Thyroid gland (tissue), 4 donors: ENCODE data around the gene DLG2. TPM values are rescaled to one million over a fixed set of nuclear protein-coding genes. Genes with fewer than 3 reads are reported as not detected.

Experiments used
- DNase-seq, 2 donors: peaks; one replicate each; pipeline ENCODE4 v3.0.0-alpha.2; 2019
- H3K27ac ChIP-seq, 3 donors: fragments of 200-600 bp; sonication (generic); 1 replicate in 2 of 3; 2 replicates in 1 of 3; pipeline ENCODE4 v1.5.1; 2016 to 2019; ENCODE audit warnings: mild to moderate bottlenecking in 1 of 3, moderate library complexity in 1 of 3
- H3K27me3 ChIP-seq: fragments of 200-600 bp; sonication (generic); one replicate; pipeline ENCODE4 v1.5.1; 2019
- H3K36me3 ChIP-seq, 2 donors: fragments of 200-600 bp; sonication (generic); one replicate each; pipeline ENCODE4 v1.5.1; 2016 to 2019
- H3K4me1 ChIP-seq, 2 donors: fragments of 200-600 bp; sonication (generic); one replicate each; pipeline ENCODE4 v1.5.1; 2017 to 2019
- H3K4me3 ChIP-seq, 3 donors: fragments of 200-600 bp; sonication (generic); replicated peaks in 1 of 3; 1 replicate in 2 of 3; 2 replicates in 1 of 3; pipeline ENCODE4 v1.5.1; 2016; ENCODE audit warnings: mild to moderate bottlenecking in 1 of 3
- H3K9me3 ChIP-seq: fragments of 200-600 bp; sonication (generic); one replicate; pipeline ENCODE4 v1.5.1; 2017
- POLR2A ChIP-seq, 2 donors: fragments of 450-650 bp; IDR thresholded peaks; one replicate each; pipeline ENCODE4 v1.6.1; 2017; ENCODE audit warnings: antibody characterized with exemption in 2 of 2, mild to moderate bottlenecking in 2 of 2, moderate library complexity in 1 of 2
- WGBS, 2 donors: methylation state at CpG; one replicate each; pipeline ENCODE4 v1.1.5; 2017; 5-methylcytosine and 5-hydroxymethylcytosine counted together
- intact Hi-C: fragments of 100-400 bp; cut with DNase I; formaldehyde crosslinking; loops from one replicate; pipeline ENCODE4 v1.15.1; 2023
- total RNA-seq, 4 donors: library from RNA; depleted of rRNA; stranded (reverse); fragments of >200 nt; gene quantifications; one replicate each; pipeline ENCODE4 v1.2.3, GENCODE V29; 2016
- TF ChIP-seq, protein P1 (sequence below), 6 experiments: fragments of 200-600 bp in 3 of 6; fragments of 450-650 bp in 3 of 6; sonication (generic) in 3 of 6; IDR thresholded peaks; one replicate each; pipeline ENCODE4 v1.5.1; 2016 to 2019; ENCODE audit warnings: antibody characterized with exemption in 6 of 6, mild to moderate bottlenecking in 2 of 6, inconsistent platforms in 1 of 6, moderate library complexity in 1 of 6

DLG2 gene
- total RNA-seq, 4 donors from 2014 or later: 29.4 to 79.4 (median 42.4) TPM

DNA sequence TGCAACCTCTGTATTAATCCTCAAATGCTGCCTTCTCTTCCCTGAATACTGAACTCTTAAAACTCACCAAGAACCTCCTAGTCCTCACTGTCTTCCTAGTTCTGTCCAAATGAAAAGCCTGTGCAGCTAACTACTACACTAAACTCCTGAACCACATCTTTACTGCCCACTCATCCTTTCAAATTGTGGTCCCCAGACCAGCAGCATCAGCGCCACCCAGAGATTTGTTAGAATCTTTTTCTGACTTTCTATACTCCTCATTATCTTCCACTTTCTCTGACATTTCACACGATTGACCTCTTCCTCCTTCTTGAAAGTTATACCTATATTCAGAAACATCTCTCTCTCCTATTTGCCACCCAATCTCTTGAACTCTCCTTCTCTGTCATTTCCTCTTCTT lies 461.3 kb downstream of the DLG2 start:
- intact Hi-C loops: no loop called here

DNA sequence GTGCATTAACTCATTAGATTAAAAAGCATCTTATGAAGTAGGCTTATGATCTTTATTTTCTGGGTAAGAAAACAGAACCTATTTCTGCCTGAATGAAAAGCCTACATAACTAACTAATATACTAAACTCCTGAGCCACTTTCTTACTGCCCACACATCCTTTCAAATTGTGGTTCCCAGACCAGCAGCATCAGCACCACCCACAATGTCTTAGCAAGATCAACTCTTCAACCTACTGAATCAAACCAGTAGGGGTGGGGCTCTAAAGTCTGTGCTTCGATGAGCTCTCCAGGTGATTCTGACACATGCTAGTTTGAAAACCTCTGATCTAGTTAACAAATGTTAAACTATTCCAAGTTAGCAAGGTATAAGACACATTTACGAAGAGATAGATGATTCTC lies 462.4 kb downstream of the DLG2 start:
- Histone ChIP-seq H3K27me3 (no peaks in the 10 kb centered on the region), H3K27ac (no peak overlapping the region), H3K4me1 (no peaks in the 10 kb centered on the region), H3K36me3 (no peaks in the 10 kb centered on the region), H3K4me3 (no peak overlapping the region), H3K9me3 (no peaks in the 10 kb centered on the region)
- TF ChIP-seq POLR2A (IDR thresholded peaks at IDR 0.05): no peak
- TF ChIP-seq, protein P1, sequence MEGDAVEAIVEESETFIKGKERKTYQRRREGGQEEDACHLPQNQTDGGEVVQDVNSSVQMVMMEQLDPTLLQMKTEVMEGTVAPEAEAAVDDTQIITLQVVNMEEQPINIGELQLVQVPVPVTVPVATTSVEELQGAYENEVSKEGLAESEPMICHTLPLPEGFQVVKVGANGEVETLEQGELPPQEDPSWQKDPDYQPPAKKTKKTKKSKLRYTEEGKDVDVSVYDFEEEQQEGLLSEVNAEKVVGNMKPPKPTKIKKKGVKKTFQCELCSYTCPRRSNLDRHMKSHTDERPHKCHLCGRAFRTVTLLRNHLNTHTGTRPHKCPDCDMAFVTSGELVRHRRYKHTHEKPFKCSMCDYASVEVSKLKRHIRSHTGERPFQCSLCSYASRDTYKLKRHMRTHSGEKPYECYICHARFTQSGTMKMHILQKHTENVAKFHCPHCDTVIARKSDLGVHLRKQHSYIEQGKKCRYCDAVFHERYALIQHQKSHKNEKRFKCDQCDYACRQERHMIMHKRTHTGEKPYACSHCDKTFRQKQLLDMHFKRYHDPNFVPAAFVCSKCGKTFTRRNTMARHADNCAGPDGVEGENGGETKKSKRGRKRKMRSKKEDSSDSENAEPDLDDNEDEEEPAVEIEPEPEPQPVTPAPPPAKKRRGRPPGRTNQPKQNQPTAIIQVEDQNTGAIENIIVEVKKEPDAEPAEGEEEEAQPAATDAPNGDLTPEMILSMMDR (IDR thresholded peaks at IDR 0.05): no peak
- intact Hi-C loops: no loop called here
- WGBS, 2 donors: 79 to 89% methylated on average over 2 of the region's 2 CpGs
- DNase-seq: no peak

More for the DNA sequence above, 461.3 kb downstream of the DLG2 start:
- no peaks in the 10 kb centered on the region for H3K9me3 ChIP-seq
- H3K27me3 ChIP-seq: no peaks in the 10 kb centered on the region
- TF ChIP-seq POLR2A (IDR thresholded peaks at IDR 0.05): no peak
- TF ChIP-seq, protein P1 (IDR thresholded peaks at IDR 0.05): no peak
- 64 to 72% methylated on average over 2 of the region's 2 CpGs for WGBS, 2 donors
- H3K36me3 ChIP-seq: no peaks in the 10 kb centered on the region
- H3K27ac ChIP-seq: no peak overlapping the region
- H3K4me1 ChIP-seq: no peaks in the 10 kb centered on the region
- DNase-seq: no peak
- H3K4me3 ChIP-seq: no peak overlapping the region

DNA sequence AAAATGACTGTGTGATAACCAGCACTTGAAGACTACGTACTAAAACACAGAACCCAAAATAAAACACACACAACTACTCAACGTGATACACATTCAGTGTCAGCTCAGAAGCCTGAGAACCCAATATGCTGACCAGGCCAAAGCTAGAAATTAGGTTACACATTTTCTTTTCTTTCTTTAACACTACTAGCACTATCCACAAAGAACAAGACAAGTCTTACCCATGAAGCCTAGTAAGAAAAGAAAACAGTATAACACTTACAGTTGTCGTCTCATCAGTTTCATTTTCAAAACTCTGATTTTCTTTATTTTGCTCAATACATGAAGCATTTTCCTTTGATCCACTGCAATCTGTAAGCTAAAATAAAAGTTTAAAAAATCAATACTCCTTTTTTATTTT lies 472.9 kb downstream of the DLG2 start:
- H3K36me3 ChIP-seq: no peaks in the 10 kb centered on the region
- H3K4me1 ChIP-seq: no peaks in the 10 kb centered on the region
- intact Hi-C loops: no loop called here
- DNase-seq: no peak
- TF ChIP-seq POLR2A (IDR thresholded peaks at IDR 0.05): no peak
- TF ChIP-seq, protein P1 (IDR thresholded peaks at IDR 0.05): no peak
- no peaks in the 10 kb centered on the region for H3K9me3 ChIP-seq
- 74 to 77% methylated on average over 3 of the region's 3 CpGs for WGBS, 2 donors
- no peaks in the 10 kb centered on the region for H3K27me3 ChIP-seq
- no peak overlapping the region for H3K4me3 ChIP-seq
- no peak overlapping the region for H3K27ac ChIP-seq

DNA sequence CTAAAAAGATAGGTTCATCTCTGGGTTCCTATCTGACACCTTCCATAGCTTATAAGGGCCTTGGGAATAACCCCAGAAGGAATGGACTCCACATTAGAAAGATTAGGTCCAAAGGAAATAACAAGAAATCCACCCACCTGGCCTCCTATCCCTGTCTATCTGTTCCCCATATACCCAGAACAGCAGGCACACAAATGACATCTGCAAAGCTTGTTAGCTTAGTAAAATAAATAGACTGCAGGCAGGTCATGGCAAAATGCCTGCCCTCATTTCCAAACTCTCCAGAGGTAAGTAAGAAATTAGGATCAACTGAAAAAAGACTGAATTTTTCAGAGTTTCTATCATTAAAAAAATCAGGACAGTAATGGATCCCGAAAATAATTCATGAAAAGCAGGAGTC lies 489.5 kb downstream of the DLG2 start:
- peak; percentile 33 to 34 for DNase-seq
- intact Hi-C loops: no loop called here
- whole genome bisulfite sequencing, 2 donors: 78 to 82% methylated on average over 1 of the region's 1 CpG
- no peak overlapping the region for H3K4me3 ChIP-seq
- TF ChIP-seq, protein P1 (IDR thresholded peaks at IDR 0.05): no peak
- TF ChIP-seq POLR2A (IDR thresholded peaks at IDR 0.05): no peak
- no peak overlapping the region for H3K27ac ChIP-seq
- H3K4me1 ChIP-seq: peaks cover 0 to 4% of the 10 kb centered on the region in 2 donors
- H3K36me3 ChIP-seq: no peaks in the 10 kb centered on the region
- H3K9me3 ChIP-seq: no peaks in the 10 kb centered on the region
- no peaks in the 10 kb centered on the region for H3K27me3 ChIP-seq

DNA sequence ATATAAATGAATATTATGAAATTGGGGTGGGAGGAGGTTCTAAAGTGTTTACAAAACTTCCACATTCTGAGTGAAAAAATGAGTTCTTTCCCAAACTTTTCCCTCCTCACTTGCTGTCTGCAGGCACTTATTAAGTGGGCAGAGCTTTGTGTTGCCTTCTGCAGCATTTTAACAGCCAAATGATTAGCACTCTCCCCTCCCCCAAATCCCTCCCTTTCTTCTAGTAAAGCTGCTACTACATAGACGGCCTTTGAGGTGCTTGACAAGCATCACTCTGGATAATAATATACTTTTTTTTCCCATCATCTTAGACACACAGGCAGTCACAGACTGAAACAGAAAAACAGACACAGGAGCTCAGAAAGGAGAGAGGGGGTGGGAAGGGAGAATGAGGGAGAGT lies 493.5 kb downstream of the DLG2 start:
- WGBS, 2 donors: 49 to 61% methylated on average over 1 of the region's 1 CpG
- DNase-seq: no peak
- Histone ChIP-seq H3K4me1 (peaks cover 0 to 4% of the 10 kb centered on the region in 2 donors), H3K4me3 (no peak overlapping the region), H3K27ac (no peak overlapping the region), H3K9me3 (no peaks in the 10 kb centered on the region), H3K36me3 (no peaks in the 10 kb centered on the region), H3K27me3 (no peaks in the 10 kb centered on the region)
- intact Hi-C loops: no loop called here
- TF ChIP-seq, protein P1 (IDR thresholded peaks at IDR 0.05): no peak
